HepG2 (cell line): ENCODE measurements around the gene ANKK1. TPM values are rescaled to one million over a fixed set of nuclear protein-coding genes. Genes with fewer than 3 reads are reported as not detected.

Source experiments
- ATAC-seq: fragments of 200-7000 bp; cut with Tn5 transposase; 3 replicates; pipeline ENCODE4 v1.9.1; 2020; ENCODE audit warnings: mild to moderate bottlenecking, moderate library complexity
- BruUV-seq: library from RNA; stranded (reverse); fragments of 400-500 nt; replicated peaks from 2 replicates; lab custom pipeline; 2021; lab: Mats Ljungman, UMichigan
- CTCF ChIA-PET: fragments of 300-600 bp; formaldehyde crosslinking; extraction: SDS; loops from one replicate; lab custom pipeline; 2021; ENCODE audit warnings: low total read pairs, inconsistent platforms, low intra/inter-chr PET ratio; lab: Yijun Ruan, JAX
- POLR2A ChIA-PET: fragments of 350-600 bp; sonication (Branson Sonifier 250); formaldehyde crosslinking; loops from one replicate; lab custom pipeline; 2020; ENCODE audit warnings: antibody characterized with exemption, inconsistent platforms; lab: Yijun Ruan, JAX
- DNase-seq: peaks from one replicate; pipeline ENCODE4 v3.0.0-alpha.2; 2015; ENCODE audit warnings: low spot score
- FAIRE-seq: peaks from 3 replicates; lab custom pipeline; 2011; peaks lifted over from hg19 to GRCh38; lab: Jason Lieb, UNC
- H2AFZ ChIP-seq: one replicate; pipeline ENCODE4 v1.6.1; 2011; ENCODE audit warnings: low read length, inconsistent platforms
- H3K27ac ChIP-seq: fragments of 300-600 bp; 3 replicates; pipeline ENCODE4 v1.8.0; 2011; ENCODE audit warnings: mixed run types, mild to moderate bottlenecking, mixed read lengths, low read length, inconsistent platforms; ENCODE audit not compliant: insufficient read depth; ENCODE audit errors: extremely low read length
- H3K27me3 ChIP-seq, 2 experiments: fragments of 200-600 bp in 1 of 2; 2 replicates in 1 of 2; 3 replicates in 1 of 2; pipeline versions ENCODE4 v1.6.0 to v1.8.0; 2011; ENCODE audit warnings: low read length in 2 of 2, mild to moderate bottlenecking in 2 of 2, moderate library complexity in 2 of 2, inconsistent platforms in 1 of 2; ENCODE audit not compliant: insufficient read depth in 2 of 2, control insufficient read depth in 1 of 2
- H3K36me3 ChIP-seq, 2 experiments: fragments of 200-600 bp in 1 of 2; replicated peaks in 1 of 2; 2 replicates in 1 of 2; 3 replicates in 1 of 2; pipeline versions ENCODE4 v1.5.1 to v1.8.0; 2011; ENCODE audit warnings: low read length in 2 of 2, inconsistent platforms in 1 of 2; ENCODE audit not compliant: insufficient read depth in 2 of 2, control insufficient read depth in 1 of 2
- H3K4me1 ChIP-seq: 2 replicates; pipeline ENCODE4 v1.5.1; 2012; ENCODE audit warnings: low read length, inconsistent platforms; ENCODE audit not compliant: insufficient read depth
- H3K4me2 ChIP-seq: 2 replicates; pipeline ENCODE4 v1.6.0; 2011; ENCODE audit warnings: low read depth, low read length, inconsistent platforms
- H3K4me3 ChIP-seq, 3 experiments: fragments of 200-600 bp in 1 of 3; sonication (generic), shearing (Covaris generic) in 1 of 3; replicated peaks in 1 of 3; 2 replicates each; pipeline ENCODE4 v1.5.1; 2011 to 2016; ENCODE audit warnings: low read length in 3 of 3, inconsistent platforms in 2 of 3, low read depth in 2 of 3, mild to moderate bottlenecking in 2 of 3, control low read depth in 1 of 3, mixed read lengths in 1 of 3; ENCODE audit not compliant: insufficient read depth in 1 of 3
- H3K79me2 ChIP-seq: one replicate; pipeline ENCODE4 v1.6.1; 2011; ENCODE audit warnings: low read length, inconsistent platforms; ENCODE audit not compliant: insufficient read depth
- H3K9ac ChIP-seq: 2 replicates; pipeline ENCODE4 v1.6.0; 2011; ENCODE audit warnings: mild to moderate bottlenecking, low read depth, low read length, inconsistent platforms; ENCODE audit not compliant: insufficient read depth
- H3K9me3 ChIP-seq: 2 replicates; pipeline ENCODE4 v1.5.1; 2012; ENCODE audit warnings: mild to moderate bottlenecking, low read length
- H4K20me1 ChIP-seq: 2 replicates; pipeline ENCODE4 v1.6.0; 2011; ENCODE audit warnings: inconsistent platforms, mild to moderate bottlenecking, low read length, moderate library complexity; ENCODE audit not compliant: insufficient read depth
- AGO1 ChIP-seq: fragments of 200-400 bp; formaldehyde crosslinking; IDR thresholded peaks from 2 replicates; pipeline ENCODE4 v1.6.1; 2017; ENCODE audit warnings: mild to moderate bottlenecking, low read depth, low read length, moderate library complexity; ENCODE audit not compliant: poor library complexity, severe bottlenecking
- ASH2L ChIP-seq: fragments of 300-600, 200-600 bp; sonication (generic); IDR thresholded peaks from 2 replicates; pipeline ENCODE4 v1.7.0; 2017; ENCODE audit warnings: low read depth, mild to moderate bottlenecking, moderate library complexity, mixed read lengths, low read length; ENCODE audit not compliant: insufficient read length
- CHCHD3 ChIP-seq: sonication (generic); formaldehyde crosslinking; IDR thresholded peaks from 2 replicates; pipeline ENCODE4 v1.8.0; 2022; ENCODE audit warnings: mild to moderate bottlenecking, missing genetic modification reagents, moderate library complexity
- KLF16 ChIP-seq, 2 experiments: sonication (generic) in 1 of 2; formaldehyde crosslinking in 1 of 2; IDR thresholded peaks; 2 replicates each; pipeline versions ENCODE4 v1.6.1 to v1.8.0; 2016 to 2023; ENCODE audit warnings: missing genetic modification reagents in 2 of 2, missing compliant biosample characterization in 1 of 2
- MATR3 ChIP-seq: sonication (generic); formaldehyde crosslinking; IDR thresholded peaks from 2 replicates; pipeline ENCODE4 v1.4.0; 2020; ENCODE audit warnings: missing genetic modification reagents
- MBD4 ChIP-seq: IDR thresholded peaks from 2 replicates; pipeline ENCODE4 v1.6.1; 2012; ENCODE audit warnings: low read length, inconsistent platforms, borderline replicate concordance
- NR2F1 ChIP-seq, 2 experiments: fragments of 450-650 bp in 1 of 2; formaldehyde crosslinking in 1 of 2; IDR thresholded peaks; 2 replicates each; pipeline versions ENCODE4 v1.5.0 to v1.6.1; 2016 to 2020; ENCODE audit warnings: mild to moderate bottlenecking in 1 of 2, missing compliant biosample characterization in 1 of 2, missing genetic modification reagents in 1 of 2, moderate library complexity in 1 of 2
- PRMT3 ChIP-seq: sonication (generic); formaldehyde crosslinking; IDR thresholded peaks from 2 replicates; pipeline ENCODE4 v1.8.1; 2022; ENCODE audit warnings: low read depth, mild to moderate bottlenecking, moderate library complexity, missing genetic modification reagents, borderline replicate concordance
- SCMH1 ChIP-seq: sonication (generic); formaldehyde crosslinking; IDR thresholded peaks from 2 replicates; pipeline ENCODE4 v1.9.0; 2021; ENCODE audit warnings: missing genetic modification reagents, mild to moderate bottlenecking, borderline replicate concordance
- SNAPC5 ChIP-seq: sonication (generic); formaldehyde crosslinking; IDR thresholded peaks from 2 replicates; pipeline ENCODE4 v1.8.1; 2023; ENCODE audit warnings: mild to moderate bottlenecking, missing genetic modification reagents, borderline replicate concordance
- SP2 ChIP-seq: sonication (generic); formaldehyde crosslinking; IDR thresholded peaks from 2 replicates; pipeline ENCODE4 v1.5.1; 2020; ENCODE audit warnings: mild to moderate bottlenecking, missing genetic modification reagents
- UBTF ChIP-seq: sonication (generic); formaldehyde crosslinking; IDR thresholded peaks from 2 replicates; pipeline ENCODE4 v1.4.0; 2020; ENCODE audit warnings: mild to moderate bottlenecking, missing genetic modification reagents
- ZNF234 ChIP-seq: sonication (generic); formaldehyde crosslinking; conservative IDR thresholded peaks from 2 replicates; pipeline ENCODE4 v1.5.1; 2020; ENCODE audit warnings: mild to moderate bottlenecking, missing genetic modification reagents
- ZNF713 ChIP-seq: sonication (generic); formaldehyde crosslinking; IDR thresholded peaks from 2 replicates; pipeline ENCODE4 v1.4.0; 2020; ENCODE audit warnings: mild to moderate bottlenecking, missing genetic modification reagents
- ZNF83 ChIP-seq: sonication (generic); formaldehyde crosslinking; IDR thresholded peaks from 2 replicates; pipeline ENCODE4 v1.4.0; 2020; ENCODE audit warnings: missing genetic modification reagents, mild to moderate bottlenecking, borderline replicate concordance
- WGBS: methylation state at CpG from one replicate; pipeline ENCODE4 v1.1.6; 2017; ENCODE audit warnings: low lambda C conversion rate; 5-methylcytosine and 5-hydroxymethylcytosine counted together
- in situ Hi-C: cut with HindIII; loops from 2 replicates; pipeline ENCODE4 v1.10.0; 2017; ENCODE audit warnings: low pct_unique_long_range_greater_than_20kb; ENCODE audit not compliant: extremely low pct_ligation_motif_present
- intact Hi-C: fragments of 100-400 bp; cut with micrococcal nuclease; formaldehyde crosslinking; loops from one replicate; pipeline ENCODE4 v1.10.0; 2022; ENCODE audit not compliant: unreplicated experiment
- polyA plus RNA-seq, 8 experiments: library from polyadenylated mRNA; depleted of rRNA in 3 of 8; stranded (reverse) in 7 of 8; unstranded in 1 of 8; fragments of >200 nt; fragmentation: Illumina TruSeq in 4 of 8; extraction: Trizol in 4 of 8; gene quantifications; 2 replicates each; pipeline versions ENCODE4 v1.2.1 to v1.2.3, GENCODE V29; 2011 to 2016; ENCODE audit warnings: low read depth in 4 of 8, missing spikeins in 1 of 8, mixed read lengths in 1 of 8; ENCODE audit not compliant: insufficient read depth in 1 of 8
- total RNA-seq, 5 experiments: library from RNA; depleted of rRNA; stranded (reverse); fragments of >200 nt; fragmentation: Illumina TruSeq; extraction: Trizol; gene quantifications; 2 replicates each; pipeline ENCODE4 v1.2.3, GENCODE V29; 2016; ENCODE audit warnings: low read depth in 1 of 5
- TF ChIP-seq, protein P1 (sequence below): sonication (generic); formaldehyde crosslinking; conservative IDR thresholded peaks from 2 replicates; pipeline ENCODE4 v1.8.1; 2023; ENCODE audit warnings: missing genetic modification reagents
- TF ChIP-seq, protein P2 (sequence below): sonication (generic); formaldehyde crosslinking; IDR thresholded peaks from 2 replicates; pipeline ENCODE4 v1.4.0; 2020; ENCODE audit warnings: missing genetic modification reagents

Gene ANKK1
- total and polyA plus RNA-seq, 2 of the 13 experiments (the other 11 are each of a cell fraction or from before 2014, with no cell fraction given): 0.04 to 0.22 TPM

- Histone ChIP-seq H3K27me3 (no peaks in the 10 kb centered on the region), H3K36me3 (peaks cover 2 to 8% of the 10 kb centered on the region in 2 experiments; a peak in 2 of 5 replicates), H3K27ac (no peak overlapping the region), H3K4me2 (no peak overlapping the region), H3K79me2 (no peaks in the 10 kb centered on the region), H2AFZ (no peak overlapping the region), H3K9me3 (no peaks in the 10 kb centered on the region), H3K4me3 (no peak overlapping the region), H3K4me1 (no peaks in the 10 kb centered on the region), H4K20me1 (no peaks in the 10 kb centered on the region), H3K9ac (no peak overlapping the region)
- in situ Hi-C loops (no loop called here), intact Hi-C loops (no loop called here)
- TF ChIP-seq NR2F1 (CRISPR knock-in tag; IDR thresholded peaks at IDR 0.05): no peak
- TF ChIP-seq ZNF713 (CRISPR knock-in tag): no peak
- no peak for TF ChIP-seq CHCHD3
- TF ChIP-seq SCMH1 (CRISPR knock-in tag): no peak
- no peak for TF ChIP-seq AGO1
- TF ChIP-seq MBD4: no peak
- no peak for TF ChIP-seq ZNF83
- no peak for TF ChIP-seq SNAPC5
- TF ChIP-seq UBTF (CRISPR knock-in tag): no peak
- no peak for TF ChIP-seq KLF16 (CRISPR knock-in tag; IDR thresholded peaks at IDR 0.05)
- no peak for TF ChIP-seq ASH2L
- TF ChIP-seq MATR3 (CRISPR knock-in tag): no peak
- no peak for TF ChIP-seq PRMT3 (CRISPR knock-in tag)
- TF ChIP-seq, protein P1, sequence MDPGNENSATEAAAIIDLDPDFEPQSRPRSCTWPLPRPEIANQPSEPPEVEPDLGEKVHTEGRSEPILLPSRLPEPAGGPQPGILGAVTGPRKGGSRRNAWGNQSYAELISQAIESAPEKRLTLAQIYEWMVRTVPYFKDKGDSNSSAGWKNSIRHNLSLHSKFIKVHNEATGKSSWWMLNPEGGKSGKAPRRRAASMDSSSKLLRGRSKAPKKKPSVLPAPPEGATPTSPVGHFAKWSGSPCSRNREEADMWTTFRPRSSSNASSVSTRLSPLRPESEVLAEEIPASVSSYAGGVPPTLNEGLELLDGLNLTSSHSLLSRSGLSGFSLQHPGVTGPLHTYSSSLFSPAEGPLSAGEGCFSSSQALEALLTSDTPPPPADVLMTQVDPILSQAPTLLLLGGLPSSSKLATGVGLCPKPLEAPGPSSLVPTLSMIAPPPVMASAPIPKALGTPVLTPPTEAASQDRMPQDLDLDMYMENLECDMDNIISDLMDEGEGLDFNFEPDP (CRISPR knock-in tag): no peak
- TF ChIP-seq, protein P2, sequence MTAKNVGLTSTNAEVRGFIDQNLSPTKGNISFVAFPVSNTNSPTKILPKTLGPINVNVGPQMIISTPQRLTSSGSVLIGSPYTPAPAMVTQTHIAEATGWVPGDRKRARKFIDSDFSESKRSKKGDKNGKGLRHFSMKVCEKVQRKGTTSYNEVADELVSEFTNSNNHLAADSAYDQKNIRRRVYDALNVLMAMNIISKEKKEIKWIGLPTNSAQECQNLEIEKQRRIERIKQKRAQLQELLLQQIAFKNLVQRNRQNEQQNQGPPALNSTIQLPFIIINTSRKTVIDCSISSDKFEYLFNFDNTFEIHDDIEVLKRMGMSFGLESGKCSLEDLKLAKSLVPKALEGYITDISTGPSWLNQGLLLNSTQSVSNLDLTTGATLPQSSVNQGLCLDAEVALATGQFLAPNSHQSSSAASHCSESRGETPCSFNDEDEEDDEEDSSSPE (CRISPR knock-in tag): no peak
- no peak for TF ChIP-seq ZNF234 (CRISPR knock-in tag)
- TF ChIP-seq SP2 (CRISPR knock-in tag): no peak
- CTCF ChIA-PET: no interaction called here
- FAIRE-seq (no peak), DNase-seq (no peak), ATAC-seq (no peak)
- WGBS: 85% methylated on average over 4 of the region's 4 CpGs
- no TSS peak for BruUV-seq
- POLR2A ChIA-PET: no interaction called here
Observed at GRCh38 chr11:113338730-113339129, 48.8 kb upstream of the ANKK1 start.
